GM19452 (cell line): ENCODE measurements around the gene SIVA1.

Source experiments
- ATAC-seq: cut with Tn5 transposase; IDR thresholded peaks from one replicate; pipeline ENCODE4 v1.9.1; 2021; ENCODE audit not compliant: unreplicated experiment

SIVA1 gene

GRCh38 chr14:104806625-104807465, 53.9 kb downstream of the SIVA1 start:
- ATAC-seq: no peak

GRCh38 chr14:104808456-104808855, 55.5 kb downstream of the SIVA1 start:
- ATAC-seq: no peak
